OCI-LY3 (cell line): Measurements from ENCODE around the gene INAFM2.

Experiments used
- H2AFZ ChIP-seq: fragments of 200-600, 300-600 bp; shearing (Covaris generic); 2 replicates; pipeline ENCODE4 v1.6.0; 2014; ENCODE audit warnings: antibody characterized with exemption, low read depth, low read length
- H3K27ac ChIP-seq: fragments of 200-600, 300-600 bp; sonication (generic); 2 replicates; pipeline ENCODE4 v1.5.1; 2014; ENCODE audit warnings: mild to moderate bottlenecking, low read length, moderate library complexity, mixed read lengths
- H3K27me3 ChIP-seq: fragments of 200-600, 300-600 bp; sonication (generic); 2 replicates; pipeline ENCODE4 v1.6.1; 2014; ENCODE audit warnings: low read depth, low read length, mixed read lengths
- H3K36me3 ChIP-seq: fragments of 200-600, 300-600 bp; sonication (generic); replicated peaks from 2 replicates; pipeline ENCODE3; 2014; ENCODE audit warnings: low read depth, low read length, mixed read lengths
- H3K4me1 ChIP-seq: fragments of 300-600, 200-600 bp; sonication (generic); 2 replicates; pipeline ENCODE4 v1.6.1; 2014; ENCODE audit warnings: low read length, mixed read lengths
- H3K4me2 ChIP-seq: fragments of 200-600, 300-600 bp; sonication (generic); 2 replicates; pipeline ENCODE4 v1.6.1; 2014; ENCODE audit warnings: low read length, mixed read lengths
- H3K4me3 ChIP-seq: fragments of 300-600, 200-600 bp; sonication (generic); 2 replicates; pipeline ENCODE4 v1.5.1; 2014; ENCODE audit warnings: antibody characterized with exemption, mild to moderate bottlenecking, low read length, moderate library complexity
- H3K79me2 ChIP-seq: fragments of 300-600, 200-600 bp; shearing (Covaris generic); 2 replicates; pipeline ENCODE4 v1.6.1; 2014; ENCODE audit warnings: mild to moderate bottlenecking, low read length, mixed read lengths
- H3K9ac ChIP-seq: fragments of 300-600, 200-600 bp; shearing (Covaris generic); 2 replicates; pipeline ENCODE4 v1.6.0; 2014; ENCODE audit warnings: mild to moderate bottlenecking, low read length, moderate library complexity
- H3K9me3 ChIP-seq: fragments of 200-600, 300-600 bp; shearing (Covaris generic); 2 replicates; pipeline ENCODE4 v1.6.1; 2014; ENCODE audit warnings: low read length, mixed read lengths; ENCODE audit not compliant: insufficient read depth
- H4K20me1 ChIP-seq: fragments of 200-600, 300-600 bp; sonication (generic); 2 replicates; pipeline ENCODE4 v1.6.1; 2016; ENCODE audit warnings: low read length, mixed read lengths; ENCODE audit not compliant: insufficient read depth
- EZH2phosphoT487 ChIP-seq: fragments of 200-600 bp; shearing (Covaris generic); IDR thresholded peaks from 2 replicates; pipeline ENCODE4 v1.6.1; 2018; ENCODE audit warnings: antibody characterized with exemption, mixed run types, low read depth
- TF ChIP-seq, protein P1 (sequence below): fragments of 200-600, 300-600 bp; sonication (generic); IDR thresholded peaks from 2 replicates; pipeline ENCODE4 v1.5.1; 2014; ENCODE audit warnings: antibody characterized with exemption, low read length, low read depth

Gene INAFM2

DNA sequence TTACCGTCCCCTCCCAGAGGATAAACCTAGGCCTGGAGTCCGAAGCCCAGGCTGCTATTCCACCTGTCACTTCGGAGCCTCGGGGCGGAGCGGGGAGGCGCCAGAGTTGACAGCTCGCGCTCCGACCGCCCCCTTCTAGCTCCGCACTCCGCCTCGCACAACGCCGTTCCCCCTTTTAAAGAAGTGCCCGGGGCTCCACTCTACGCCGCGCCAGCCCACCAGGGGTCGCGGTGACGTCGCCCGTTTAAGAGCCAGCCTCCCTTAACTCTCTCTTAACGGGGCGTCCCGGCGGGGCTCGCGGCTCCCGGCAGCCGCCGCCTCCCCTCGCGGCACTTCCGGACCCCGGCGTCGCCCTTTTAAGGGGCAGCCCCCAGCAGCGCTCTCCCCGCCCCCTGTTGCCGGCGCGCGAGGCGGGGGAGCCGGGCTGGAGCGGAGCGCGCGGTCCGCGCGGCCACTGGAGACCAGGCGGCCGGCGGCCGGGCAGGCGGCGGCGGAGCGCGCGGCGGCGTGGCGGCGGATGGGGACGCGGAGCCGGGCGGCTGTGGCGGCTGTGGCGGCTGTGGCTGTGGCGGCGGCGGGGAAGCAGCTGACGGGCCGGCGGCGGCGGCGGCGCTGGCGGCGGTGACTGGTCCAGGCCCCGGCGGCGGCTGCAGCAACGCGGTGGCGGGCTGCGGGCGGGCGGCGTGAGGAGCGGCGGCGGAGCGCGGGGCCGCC lies at the start of gene INAFM2:
Gene INAFM2, plus strand, starts transcription at position 454 of the 714 bp plus-strand sequence. CDS start 364 bp downstream, outside the sequence.
- H2AFZ ChIP-seq = no peak within 1 kb of the TSS
- TF ChIP-seq, protein P1, sequence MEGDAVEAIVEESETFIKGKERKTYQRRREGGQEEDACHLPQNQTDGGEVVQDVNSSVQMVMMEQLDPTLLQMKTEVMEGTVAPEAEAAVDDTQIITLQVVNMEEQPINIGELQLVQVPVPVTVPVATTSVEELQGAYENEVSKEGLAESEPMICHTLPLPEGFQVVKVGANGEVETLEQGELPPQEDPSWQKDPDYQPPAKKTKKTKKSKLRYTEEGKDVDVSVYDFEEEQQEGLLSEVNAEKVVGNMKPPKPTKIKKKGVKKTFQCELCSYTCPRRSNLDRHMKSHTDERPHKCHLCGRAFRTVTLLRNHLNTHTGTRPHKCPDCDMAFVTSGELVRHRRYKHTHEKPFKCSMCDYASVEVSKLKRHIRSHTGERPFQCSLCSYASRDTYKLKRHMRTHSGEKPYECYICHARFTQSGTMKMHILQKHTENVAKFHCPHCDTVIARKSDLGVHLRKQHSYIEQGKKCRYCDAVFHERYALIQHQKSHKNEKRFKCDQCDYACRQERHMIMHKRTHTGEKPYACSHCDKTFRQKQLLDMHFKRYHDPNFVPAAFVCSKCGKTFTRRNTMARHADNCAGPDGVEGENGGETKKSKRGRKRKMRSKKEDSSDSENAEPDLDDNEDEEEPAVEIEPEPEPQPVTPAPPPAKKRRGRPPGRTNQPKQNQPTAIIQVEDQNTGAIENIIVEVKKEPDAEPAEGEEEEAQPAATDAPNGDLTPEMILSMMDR = no peak
- TF ChIP-seq EZH2phosphoT487 = no peak
- no peak within 1 kb of the TSS for H3K27ac ChIP-seq
- H3K4me2 ChIP-seq = peak within 1 kb of the TSS; percentile 93
- peaks cover 28% of the 10 kb centered on the region for H3K36me3 ChIP-seq
- H3K27me3 ChIP-seq = no peaks in the 10 kb centered on the region; the same call in 1 of the 2 replicates
- H3K9ac ChIP-seq = peak within 1 kb of the TSS; percentile 69
- peaks cover 27% of the 10 kb centered on the region for H3K4me1 ChIP-seq
- no peaks in the 10 kb centered on the region for H3K9me3 ChIP-seq
- 0 out of 2 replicates have a peak, but pooled peaks cover 9% of the 10 kb centered on the region for H4K20me1 ChIP-seq
- peak within 1 kb of the TSS; percentile 88 for H3K4me3 ChIP-seq
- 0 out of 2 replicates have a peak, but pooled peaks cover 2% of the 10 kb centered on the region for H3K79me2 ChIP-seq

DNA sequence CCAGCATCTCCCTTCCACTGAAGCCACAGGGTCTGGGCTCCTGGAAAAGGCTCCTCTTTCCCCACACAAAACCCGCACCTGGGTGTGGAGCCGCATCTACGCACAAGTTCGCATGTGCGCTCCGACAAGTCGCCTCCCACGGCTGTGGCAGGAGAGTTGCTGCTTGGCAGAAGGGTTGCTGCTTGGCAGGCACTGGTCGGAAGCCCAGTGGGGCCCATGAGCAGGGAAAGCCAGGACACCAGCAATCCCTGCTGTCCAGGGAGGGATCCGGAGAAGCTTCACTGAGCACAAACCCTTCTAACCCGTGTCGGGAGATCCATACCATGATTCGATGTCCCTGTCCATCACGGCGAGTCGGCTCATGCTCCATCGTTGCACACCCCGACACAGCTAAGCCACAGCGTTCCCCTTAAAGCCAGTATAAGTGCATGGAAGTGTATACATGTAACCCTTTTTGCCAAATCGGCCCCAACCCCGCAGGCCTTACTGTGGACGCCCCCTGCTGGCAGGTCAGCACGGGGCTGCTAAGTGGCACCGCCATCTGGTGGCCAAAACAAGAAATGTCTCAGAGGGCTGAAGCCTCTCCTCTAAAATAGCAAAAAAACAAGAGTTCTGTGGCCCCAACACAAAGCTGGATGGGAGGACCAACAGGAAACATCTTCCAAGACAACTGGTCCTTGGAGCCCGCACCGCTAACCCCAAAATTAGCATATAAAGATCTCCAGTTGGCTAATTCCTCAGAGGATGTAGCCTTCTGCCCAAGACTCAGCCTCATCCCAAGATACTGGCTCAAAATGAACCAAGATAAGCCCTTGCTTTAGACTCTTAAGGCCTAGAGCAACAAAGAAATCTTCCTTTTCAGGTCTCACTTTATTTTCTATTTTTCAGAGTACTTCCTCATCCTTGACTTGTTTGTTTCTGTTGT lies 48.9 kb upstream of the INAFM2 start:
- Histone ChIP-seq H3K36me3 (no peaks in the 10 kb centered on the region), H4K20me1 (no peaks in the 10 kb centered on the region), H2AFZ (no peak overlapping the region), H3K4me1 (peaks cover 47% of the 10 kb centered on the region), H3K4me3 (no peak overlapping the region), H3K79me2 (no peaks in the 10 kb centered on the region), H3K4me2 (0 out of 2 replicates have a peak overlapping the region, but pooled peaks have one; percentile 1), H3K9me3 (no peaks in the 10 kb centered on the region), H3K27ac (no peak overlapping the region), H3K27me3 (peaks cover 17% of the 10 kb centered on the region), H3K9ac (no peak overlapping the region)
- TF ChIP-seq EZH2phosphoT487 = no peak
- TF ChIP-seq, protein P1 = peak; percentile 100

DNA sequence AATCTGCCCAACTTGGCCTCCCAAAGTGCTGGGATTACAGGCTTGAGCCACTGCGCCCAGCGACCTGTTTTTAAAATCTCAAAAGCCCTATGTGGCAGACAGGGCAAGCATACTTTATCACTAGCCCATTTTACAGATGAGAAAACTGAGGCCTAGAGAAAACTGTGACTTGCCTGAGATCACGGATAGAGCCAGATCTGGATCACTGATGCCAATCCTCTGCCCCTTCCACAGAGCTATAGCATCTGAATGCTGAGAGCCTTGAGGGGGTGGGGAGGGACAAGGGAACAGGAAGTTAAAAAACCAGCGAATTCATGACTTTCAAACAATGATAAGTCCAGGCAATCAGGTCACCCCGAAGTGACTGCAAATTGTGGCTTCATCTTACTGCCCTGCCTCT lies 48.0 kb upstream of the INAFM2 start:
- TF ChIP-seq, protein P1 = no peak
- no peak for TF ChIP-seq EZH2phosphoT487
- H3K27ac ChIP-seq = no peak overlapping the region
- peaks cover 17% of the 10 kb centered on the region for H3K27me3 ChIP-seq
- no peaks in the 10 kb centered on the region for H3K36me3 ChIP-seq
- H3K9me3 ChIP-seq = no peaks in the 10 kb centered on the region
- H2AFZ ChIP-seq = no peak overlapping the region
- no peak overlapping the region for H3K4me2 ChIP-seq
- H3K9ac ChIP-seq = no peak overlapping the region
- no peaks in the 10 kb centered on the region for H4K20me1 ChIP-seq
- H3K79me2 ChIP-seq = no peaks in the 10 kb centered on the region
- no peak overlapping the region for H3K4me3 ChIP-seq
- H3K4me1 ChIP-seq = peaks cover 47% of the 10 kb centered on the region

DNA sequence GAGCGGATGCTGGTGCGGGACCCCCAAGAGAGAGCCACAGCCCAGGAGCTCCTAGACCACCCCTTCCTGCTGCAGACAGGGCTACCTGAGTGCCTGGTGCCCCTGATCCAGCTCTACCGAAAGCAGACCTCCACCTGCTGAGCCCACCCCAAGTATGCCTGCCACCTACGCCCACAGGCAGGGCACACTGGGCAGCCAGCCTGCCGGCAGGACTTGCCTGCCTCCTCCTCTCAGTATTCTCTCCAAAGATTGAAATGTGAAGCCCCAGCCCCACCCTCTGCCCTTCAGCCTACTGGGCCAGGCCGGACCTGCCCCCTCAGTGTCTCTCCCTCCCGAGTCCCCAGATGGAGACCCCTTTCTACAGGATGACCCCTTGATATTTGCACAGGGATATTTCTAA lies 47.5 kb upstream of the INAFM2 start:
- H3K36me3 ChIP-seq = no peaks in the 10 kb centered on the region
- H3K4me2 ChIP-seq = peak overlapping the region; percentile 41; the same call in 1 of the 2 replicates
- H2AFZ ChIP-seq = no peak overlapping the region
- peaks cover 17% of the 10 kb centered on the region for H3K27me3 ChIP-seq
- no peaks in the 10 kb centered on the region for H3K9me3 ChIP-seq
- H3K79me2 ChIP-seq = no peaks in the 10 kb centered on the region
- H3K4me1 ChIP-seq = peaks cover 47% of the 10 kb centered on the region
- TF ChIP-seq, protein P1 = no peak
- no peak for TF ChIP-seq EZH2phosphoT487
- H3K4me3 ChIP-seq = no peak overlapping the region
- no peak overlapping the region for H3K9ac ChIP-seq
- no peaks in the 10 kb centered on the region for H4K20me1 ChIP-seq
- no peak overlapping the region for H3K27ac ChIP-seq
